Stimulated activated naive B cell treated with anti-CD40 and anti-IgM and Interleukin-4, amounts not matched to agents 10 μg/mL and 1 μg/mL and 100 μg/mL, for 72 hours (primary cell): ENCODE measurements around the gene TMIGD1.

Source experiments
- ATAC-seq, 2 donors: fragments of 150-1000 bp; cut with Tn5 transposase; replicated peaks; 2 replicates each; pipeline ENCODE4 v1.10.0; 2021; ENCODE audit warnings: moderate library complexity in 1 of 2
- DNase-seq: peaks from one replicate; pipeline ENCODE4 v3.0.0; 2021
- H3K27ac Mint-ChIP-seq: one replicate; pipeline ENCODE4 v1.8.0; 2022; ENCODE audit warnings: mild to moderate bottlenecking, mixed read lengths
- H3K27me3 Mint-ChIP-seq, 2 donors: one replicate each; pipeline ENCODE4 v1.8.0; 2022; ENCODE audit warnings: mixed read lengths in 2 of 2
- H3K36me3 Mint-ChIP-seq, 2 donors: one replicate each; pipeline ENCODE4 v1.8.0; 2022; ENCODE audit warnings: mixed read lengths in 2 of 2, mild to moderate bottlenecking in 1 of 2
- H3K4me1 Mint-ChIP-seq, 2 donors: one replicate each; pipeline ENCODE4 v1.8.0; 2022; ENCODE audit warnings: mixed read lengths in 2 of 2, mild to moderate bottlenecking in 1 of 2
- H3K4me3 Mint-ChIP-seq, 2 donors: one replicate each; pipeline ENCODE4 v1.8.0; 2022; ENCODE audit warnings: mild to moderate bottlenecking in 2 of 2, mixed read lengths in 2 of 2, moderate library complexity in 1 of 2
- H3K9me3 Mint-ChIP-seq, 2 donors: one replicate each; pipeline ENCODE4 v1.8.0; 2022; ENCODE audit warnings: mixed read lengths in 2 of 2, mild to moderate bottlenecking in 1 of 2

The TMIGD1 gene

DNA sequence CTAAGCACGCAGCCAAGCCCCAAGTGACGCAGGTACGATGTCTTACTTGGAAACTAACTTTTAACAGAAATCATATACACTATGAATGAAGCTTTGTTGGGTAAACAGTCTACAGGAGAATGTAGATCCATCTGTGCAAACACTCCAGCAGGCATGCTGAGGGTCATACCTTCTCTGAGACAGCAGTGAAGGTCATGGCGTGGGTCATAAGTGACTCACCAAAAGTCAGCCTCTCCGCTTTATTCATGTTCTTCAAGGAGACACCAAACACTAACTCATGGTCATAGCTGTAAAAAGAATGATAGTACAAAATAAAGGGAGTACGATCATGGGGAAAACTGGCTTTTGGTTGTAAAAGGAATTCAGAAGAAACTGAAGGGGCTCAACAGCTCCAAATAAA, 62.8 kb downstream of the TMIGD1 start:
- no peak for DNase-seq
- Mint-ChIP-seq H3K27me3 (no peaks in the 10 kb centered on the region), H3K9me3 (no peaks in the 10 kb centered on the region), H3K4me1 (no peaks in the 10 kb centered on the region), H3K4me3 (no peak overlapping the region), H3K36me3 (peaks cover 57 to 71% of the 10 kb centered on the region in 2 donors), H3K27ac (no peak overlapping the region)
- no peak for ATAC-seq

GRCh38 chr17:30267625-30268024, 66.2 kb downstream of the TMIGD1 start:
- DNase-seq (no peak), ATAC-seq (no peak)
- no peak overlapping the region for H3K4me3 Mint-ChIP-seq
- no peaks in the 10 kb centered on the region for H3K27me3 Mint-ChIP-seq
- H3K4me1 Mint-ChIP-seq = peaks cover 0 to 2% of the 10 kb centered on the region in 2 donors
- H3K27ac Mint-ChIP-seq = no peak overlapping the region
- no peaks in the 10 kb centered on the region for H3K9me3 Mint-ChIP-seq
- peaks cover 53 to 65% of the 10 kb centered on the region in 2 donors for H3K36me3 Mint-ChIP-seq
